CD14-positive monocyte (primary cell): Measurements from ENCODE around the gene NRG3. TPM values are rescaled to one million over a fixed set of nuclear protein-coding genes. Genes with fewer than 3 reads are reported as not detected.

ENCODE experiments used
- DNase-seq, 3 donors: peaks; one replicate each; pipeline ENCODE4 v3.0.0-alpha.2; 2011 to 2022
- H2AFZ ChIP-seq: 2 replicates; pipeline ENCODE4 v1.6.0; 2012; ENCODE audit warnings: mild to moderate bottlenecking, low read depth, low read length, inconsistent platforms; ENCODE audit not compliant: insufficient read depth, poor library complexity, severe bottlenecking
- H3K27ac ChIP-seq, 2 donors: 1 replicate in 1 of 2; 2 replicates in 1 of 2; pipeline ENCODE4 v1.5.1; 2012 to 2013; ENCODE audit warnings: low read length in 2 of 2, control low read depth in 1 of 2, inconsistent platforms in 1 of 2, low read depth in 1 of 2, mild to moderate bottlenecking in 1 of 2
- H3K27me3 ChIP-seq, 2 donors: one replicate each; pipeline versions ENCODE4 v1.6.0 to v1.6.1; 2011 to 2013; ENCODE audit warnings: low read length in 2 of 2; ENCODE audit not compliant: control insufficient read depth in 2 of 2, insufficient read depth in 2 of 2
- H3K36me3 ChIP-seq, 2 donors: replicated peaks in 1 of 2; 1 replicate in 1 of 2; 2 replicates in 1 of 2; pipeline versions ENCODE4 v1.5.1 to v1.6.1; 2012 to 2013; ENCODE audit warnings: low read length in 2 of 2, control low read depth in 1 of 2, inconsistent platforms in 1 of 2, mild to moderate bottlenecking in 1 of 2; ENCODE audit not compliant: insufficient read depth in 2 of 2, control insufficient read depth in 1 of 2
- H3K4me1 ChIP-seq, 2 donors: 1 replicate in 1 of 2; 2 replicates in 1 of 2; pipeline versions ENCODE4 v1.5.1 to v1.6.1; 2012 to 2013; ENCODE audit warnings: low read length in 2 of 2, control low read depth in 1 of 2, inconsistent platforms in 1 of 2, mild to moderate bottlenecking in 1 of 2, moderate library complexity in 1 of 2; ENCODE audit not compliant: insufficient read depth in 2 of 2, control insufficient read depth in 1 of 2
- H3K4me2 ChIP-seq: replicated peaks from 2 replicates; pipeline ENCODE3; 2012; ENCODE audit warnings: low read length, moderate library complexity, mild to moderate bottlenecking; ENCODE audit not compliant: poor library complexity, severe bottlenecking; ENCODE audit errors: extremely low read depth
- H3K4me3 ChIP-seq, 3 experiments: fragments of 200-600 bp in 1 of 3; sonication (generic) in 1 of 3; replicated peaks in 1 of 3; 1 replicate in 2 of 3; 2 replicates in 1 of 3; pipeline ENCODE4 v1.5.1; 2011 to 2013; ENCODE audit warnings: low read length in 3 of 3, mild to moderate bottlenecking in 3 of 3, control low read depth in 2 of 3, low read depth in 2 of 3, inconsistent platforms in 1 of 3, moderate library complexity in 1 of 3
- H3K79me2 ChIP-seq: 2 replicates; pipeline ENCODE4 v1.6.0; 2012; ENCODE audit warnings: mild to moderate bottlenecking, control low read depth, inconsistent platforms, low read length, moderate library complexity; ENCODE audit not compliant: insufficient read depth
- H3K9ac ChIP-seq: 2 replicates; pipeline ENCODE4 v1.6.0; 2017; ENCODE audit warnings: low read length, mild to moderate bottlenecking; ENCODE audit not compliant: insufficient read depth, poor library complexity, severe bottlenecking
- H3K9me3 ChIP-seq, 2 donors: replicated peaks in 1 of 2; 1 replicate in 1 of 2; 2 replicates in 1 of 2; pipeline versions ENCODE4 v1.5.1 to v1.6.1; 2012 to 2013; ENCODE audit warnings: low read length in 2 of 2, control low read depth in 1 of 2; ENCODE audit not compliant: control insufficient read depth in 1 of 2, insufficient read depth in 1 of 2
- H4K20me1 ChIP-seq: 2 replicates; pipeline ENCODE4 v1.6.0; 2012; ENCODE audit warnings: mild to moderate bottlenecking, low read length, control low read depth, moderate library complexity; ENCODE audit not compliant: insufficient read depth
- H3K27ac Mint-ChIP-seq, 7 donors: one replicate each; pipeline ENCODE4 v1.8.0; 2020; ENCODE audit warnings: mild to moderate bottlenecking in 7 of 7, mixed read lengths in 7 of 7, moderate library complexity in 6 of 7, inconsistent platforms in 2 of 7
- H3K27me3 Mint-ChIP-seq, 3 donors: one replicate each; pipeline ENCODE4 v1.8.0; 2021 to 2022; ENCODE audit warnings: low read depth in 3 of 3, mild to moderate bottlenecking in 3 of 3, mixed read lengths in 3 of 3, moderate library complexity in 3 of 3, inconsistent platforms in 1 of 3
- H3K36me3 Mint-ChIP-seq, 2 donors: one replicate each; pipeline ENCODE4 v1.8.0; 2020; ENCODE audit warnings: mixed read lengths in 2 of 2, inconsistent platforms in 1 of 2, mild to moderate bottlenecking in 1 of 2
- H3K4me1 Mint-ChIP-seq: one replicate; pipeline ENCODE4 v1.8.0; 2020; ENCODE audit warnings: mild to moderate bottlenecking, mixed read lengths
- H3K4me3 Mint-ChIP-seq, 2 donors: one replicate each; pipeline ENCODE4 v1.8.0; 2020; ENCODE audit warnings: mild to moderate bottlenecking in 2 of 2, mixed read lengths in 2 of 2, moderate library complexity in 1 of 2
- H3K9me3 Mint-ChIP-seq, 7 donors: one replicate each; pipeline ENCODE4 v1.8.0; 2020 to 2022; ENCODE audit warnings: mixed read lengths in 7 of 7, mild to moderate bottlenecking in 6 of 7, moderate library complexity in 6 of 7, inconsistent platforms in 2 of 7
- WGBS: methylation state at CpG from one replicate; pipeline ENCODE4 v1.1.5; 2013; ENCODE audit warnings: missing lambda C conversion rate; ENCODE audit not compliant: insufficient coverage; 5-methylcytosine and 5-hydroxymethylcytosine counted together
- intact Hi-C, 2 donors: fragments of 100-400 bp; cut with micrococcal nuclease; formaldehyde crosslinking; loops; one replicate each; pipeline versions ENCODE4 v1.15.0 to v1.15.1; 2023
- polyA plus RNA-seq, 3 donors: library from polyadenylated mRNA; depleted of rRNA in 1 of 3; unstranded in 2 of 3; stranded (reverse) in 1 of 3; fragments of 300-500 nt in 2 of 3; fragments of >200 nt in 1 of 3; fragmentation: Illumina TruSeq in 2 of 3; gene quantifications; 1 replicate in 2 of 3; 2 replicates in 1 of 3; pipeline ENCODE4 v1.2.3, GENCODE V29; 2012 to 2021
- TF ChIP-seq, protein P1 (sequence below): fragments of 200-600 bp; IDR thresholded peaks from one replicate; pipeline ENCODE4 v1.8.0; 2022; ENCODE audit warnings: antibody characterized with exemption, mild to moderate bottlenecking

Gene NRG3
- polyA plus RNA-seq, 3 donors: not detected

- Mint-ChIP-seq H3K9me3 (no peaks in the 10 kb centered on the region), H3K27me3 (no peaks in the 10 kb centered on the region), H3K4me3 (no peak overlapping the region), H3K4me1 (no peaks in the 10 kb centered on the region), H3K36me3 (no peaks in the 10 kb centered on the region), H3K27ac (no peak overlapping the region)
- intact Hi-C loops: no loop called here
- Histone ChIP-seq H3K36me3 (no peaks in the 10 kb centered on the region), H3K27me3 (no peaks in the 10 kb centered on the region), H4K20me1 (no peaks in the 10 kb centered on the region), H3K9ac (no peak overlapping the region), H3K9me3 (no peaks in the 10 kb centered on the region), H2AFZ (no peak overlapping the region), H3K27ac (no peak overlapping the region), H3K4me2 (no peak overlapping the region), H3K4me3 (no peak overlapping the region), H3K79me2 (no peaks in the 10 kb centered on the region), H3K4me1 (no peaks in the 10 kb centered on the region)
- no peak for DNase-seq
- TF ChIP-seq, protein P1, sequence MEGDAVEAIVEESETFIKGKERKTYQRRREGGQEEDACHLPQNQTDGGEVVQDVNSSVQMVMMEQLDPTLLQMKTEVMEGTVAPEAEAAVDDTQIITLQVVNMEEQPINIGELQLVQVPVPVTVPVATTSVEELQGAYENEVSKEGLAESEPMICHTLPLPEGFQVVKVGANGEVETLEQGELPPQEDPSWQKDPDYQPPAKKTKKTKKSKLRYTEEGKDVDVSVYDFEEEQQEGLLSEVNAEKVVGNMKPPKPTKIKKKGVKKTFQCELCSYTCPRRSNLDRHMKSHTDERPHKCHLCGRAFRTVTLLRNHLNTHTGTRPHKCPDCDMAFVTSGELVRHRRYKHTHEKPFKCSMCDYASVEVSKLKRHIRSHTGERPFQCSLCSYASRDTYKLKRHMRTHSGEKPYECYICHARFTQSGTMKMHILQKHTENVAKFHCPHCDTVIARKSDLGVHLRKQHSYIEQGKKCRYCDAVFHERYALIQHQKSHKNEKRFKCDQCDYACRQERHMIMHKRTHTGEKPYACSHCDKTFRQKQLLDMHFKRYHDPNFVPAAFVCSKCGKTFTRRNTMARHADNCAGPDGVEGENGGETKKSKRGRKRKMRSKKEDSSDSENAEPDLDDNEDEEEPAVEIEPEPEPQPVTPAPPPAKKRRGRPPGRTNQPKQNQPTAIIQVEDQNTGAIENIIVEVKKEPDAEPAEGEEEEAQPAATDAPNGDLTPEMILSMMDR: no peak
- WGBS: 54% methylated on average over 3 of the region's 5 CpGs
Observed at GRCh38 chr10:82980321-82980720, 1105.3 kb downstream of the NRG3 start.

DNA sequence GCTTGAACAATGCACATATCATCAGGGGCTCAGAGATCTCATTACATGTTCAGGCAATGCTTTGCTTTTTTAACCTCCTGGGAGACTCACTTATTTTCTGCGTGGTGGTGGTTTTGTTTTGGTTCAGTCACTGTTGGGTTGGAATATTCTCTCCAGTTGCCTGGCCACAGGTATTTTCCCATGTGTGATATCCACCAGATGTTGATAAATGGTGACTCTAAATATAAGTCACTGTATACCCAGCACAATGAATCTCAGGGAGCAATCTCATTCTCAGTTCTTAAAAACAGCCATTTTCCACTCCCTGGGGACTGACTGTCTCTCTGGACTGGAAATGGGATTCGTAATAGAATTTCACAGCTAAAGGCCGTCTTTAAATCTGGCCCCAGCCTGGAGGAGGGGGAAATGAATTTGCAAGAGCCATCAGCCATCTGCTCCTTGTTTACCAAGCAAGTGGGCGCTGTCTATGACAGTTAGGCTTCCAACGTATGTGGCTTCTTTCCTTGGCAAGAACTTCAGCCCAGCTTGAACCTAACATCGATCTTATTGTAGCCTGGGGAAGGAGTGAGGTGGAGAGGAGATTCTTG is 1106.2 kb downstream of the NRG3 start:
- Mint-ChIP-seq H3K4me1 (no peaks in the 10 kb centered on the region), H3K36me3 (no peaks in the 10 kb centered on the region), H3K4me3 (no peak overlapping the region), H3K27me3 (no peaks in the 10 kb centered on the region), H3K9me3 (no peaks in the 10 kb centered on the region), H3K27ac (no peak overlapping the region)
- Histone ChIP-seq H3K27ac (no peak overlapping the region), H3K9me3 (no peaks in the 10 kb centered on the region), H3K4me2 (no peak overlapping the region), H3K4me3 (no peak overlapping the region), H3K79me2 (no peaks in the 10 kb centered on the region), H3K36me3 (no peaks in the 10 kb centered on the region), H3K27me3 (no peaks in the 10 kb centered on the region), H3K4me1 (no peaks in the 10 kb centered on the region), H4K20me1 (no peaks in the 10 kb centered on the region), H3K9ac (no peak overlapping the region), H2AFZ (no peak overlapping the region)
- no peak for DNase-seq
- intact Hi-C loops: no loop called here
- WGBS: 100% methylated on average over 3 of the region's 6 CpGs
- TF ChIP-seq, protein P1: no peak
